T1000 (cell line): ENCODE measurements around the gene VWA2.

Source experiments
- DNase-seq: peaks from one replicate; lab custom pipeline; 2025; ENCODE audit warnings: mixed read lengths; lab: John Stamatoyannopoulos, UW

The VWA2 gene

DNA sequence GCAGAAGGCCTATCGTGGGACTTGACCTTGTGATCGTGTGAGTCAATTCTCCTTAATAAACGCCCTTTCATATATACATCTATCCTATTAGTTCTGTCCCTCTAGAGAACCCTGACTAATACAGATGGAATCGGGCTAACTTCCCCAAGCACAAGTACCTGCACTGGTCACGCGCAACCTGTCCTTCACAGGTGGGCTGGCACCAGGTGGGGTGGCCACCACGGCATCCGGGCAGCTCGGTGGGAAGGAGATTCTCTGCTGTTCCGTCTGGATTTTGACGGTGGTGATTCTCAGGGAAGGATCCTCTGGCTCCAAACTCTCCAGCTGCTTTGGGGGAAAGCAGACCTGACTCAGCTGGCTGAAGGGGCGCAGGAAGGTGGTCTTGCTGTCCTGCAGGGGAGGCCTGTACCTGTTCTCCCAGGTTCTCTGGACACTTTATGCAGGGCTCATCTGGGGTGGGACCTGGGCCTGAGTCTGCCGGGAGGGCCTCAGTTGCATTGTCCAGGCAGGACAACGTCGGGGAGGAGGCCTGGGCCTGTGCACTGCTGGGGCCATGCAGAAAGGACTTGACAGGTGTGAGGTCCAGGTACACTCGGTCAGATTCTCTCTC lies 61.1 kb downstream of the VWA2 start:
- DNase-seq: no peak

DNA sequence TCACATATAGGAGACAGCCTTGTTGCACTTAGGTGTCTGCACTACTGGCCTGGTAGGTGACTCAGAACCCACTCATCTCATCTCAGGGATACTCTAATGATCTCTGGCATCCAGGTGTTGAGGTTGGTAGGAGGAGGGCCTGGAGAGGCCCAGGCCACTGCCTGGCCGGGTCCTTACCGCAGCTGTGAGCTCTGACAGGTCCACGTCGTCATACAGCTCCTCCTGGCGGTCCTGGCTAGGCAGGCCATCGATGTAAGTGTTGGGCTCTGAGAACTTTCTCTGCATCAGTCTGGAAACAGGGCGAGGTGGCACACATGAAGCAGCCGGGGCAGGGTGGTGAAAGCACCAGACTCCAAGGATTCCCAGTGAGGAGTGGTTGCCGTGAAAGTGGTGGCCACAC lies 62.1 kb downstream of the VWA2 start:
- DNase-seq: no peak

DNA sequence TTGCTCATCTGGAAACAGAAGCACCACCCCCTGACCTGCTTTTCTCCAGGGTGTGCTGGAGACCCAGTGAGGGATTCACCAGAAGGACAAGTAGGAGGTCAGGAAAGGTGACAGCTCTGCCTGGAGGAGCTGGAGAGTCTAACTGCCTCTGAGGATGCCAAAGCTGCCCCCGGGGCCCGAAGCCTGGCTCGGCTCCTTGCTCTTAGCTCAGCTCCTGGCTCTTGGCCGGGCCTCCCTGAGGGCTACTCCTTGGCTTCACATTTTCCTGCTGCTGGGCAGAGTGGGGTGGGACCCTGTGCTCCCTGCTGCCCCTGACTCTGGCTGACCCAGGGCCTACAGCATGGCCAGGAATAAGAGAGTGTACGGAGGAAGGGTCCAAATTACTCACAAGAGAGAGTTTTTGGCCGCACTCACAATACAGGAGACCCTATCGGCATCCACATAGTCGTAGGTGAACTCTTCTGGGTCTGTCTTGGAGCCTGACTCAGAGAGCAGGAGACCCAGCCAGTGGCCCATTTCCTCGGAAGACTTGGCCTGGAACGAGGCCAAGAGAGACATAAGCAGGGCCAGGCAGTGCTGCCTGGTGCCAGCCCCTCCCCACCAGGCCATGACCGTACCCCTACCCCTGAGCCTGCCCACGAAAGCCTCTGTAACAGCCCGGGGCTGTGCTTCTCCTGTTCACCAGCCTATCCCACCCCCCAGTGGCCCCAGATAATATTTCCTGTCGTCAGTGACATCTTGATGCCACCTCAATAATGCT lies 63.1 kb downstream of the VWA2 start:
- DNase-seq: no peak

GRCh38 chr10:114303556-114303955 lies 64.5 kb downstream of the VWA2 start:
- no peak for DNase-seq

DNA sequence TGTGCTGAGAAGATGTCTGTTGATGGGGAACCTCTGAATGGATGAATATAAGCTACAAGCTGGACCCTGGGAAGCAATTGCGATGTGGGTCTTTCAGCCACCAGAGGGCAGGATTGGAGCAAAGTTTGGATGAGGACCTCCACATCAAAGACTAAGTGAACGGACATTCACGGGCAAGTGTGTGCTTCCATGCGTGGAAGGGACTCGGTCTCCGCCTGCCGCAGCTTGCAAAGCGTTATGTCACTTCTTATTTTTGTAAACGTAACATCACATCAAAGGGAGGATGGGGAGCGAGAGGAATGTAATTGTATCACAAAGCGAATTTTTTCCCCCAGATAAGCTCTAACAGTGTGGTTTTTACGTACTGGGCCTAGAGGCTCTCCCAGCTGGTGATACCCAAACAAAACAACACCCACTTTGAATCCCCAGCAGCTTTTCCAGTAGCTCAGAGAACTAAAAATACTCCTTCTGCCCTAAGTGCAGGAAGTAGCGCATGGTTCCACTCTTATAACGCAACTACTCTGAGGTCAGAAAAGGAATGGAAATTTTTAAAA lies 65.0 kb downstream of the VWA2 start:
- DNase-seq: peak; percentile 59

- DNase-seq: no peak
These were observed 65.7 kb downstream of the VWA2 start for GRCh38 chr10:114304571-114305421.

DNA sequence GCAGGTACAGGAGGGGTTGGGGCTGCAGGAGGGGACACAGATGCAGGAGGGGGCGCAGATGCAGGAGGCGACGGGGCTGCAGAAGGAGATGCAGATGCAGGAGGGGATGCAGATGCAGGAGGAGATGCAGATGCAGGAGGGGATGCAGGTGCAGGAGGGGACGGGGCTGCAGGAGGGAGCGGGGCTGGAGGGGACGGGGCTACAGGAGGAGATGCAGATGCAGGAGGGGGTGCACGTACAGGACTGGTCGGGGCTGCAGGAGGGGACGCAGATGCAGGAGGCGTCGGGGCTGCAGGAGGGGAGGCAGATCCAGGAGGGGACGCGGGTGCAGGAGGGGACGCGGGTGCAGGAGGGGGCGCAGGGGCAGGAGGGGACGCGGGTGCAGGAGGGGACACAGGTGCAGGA lies 66.5 kb downstream of the VWA2 start:
- DNase-seq: no peak

- DNase-seq: peak; percentile 86
These were observed 67.3 kb downstream of the VWA2 start for GRCh38 chr10:114306116-114306973.

- no peak for DNase-seq
These were observed 68.7 kb downstream of the VWA2 start for GRCh38 chr10:114307731-114308130.

DNA sequence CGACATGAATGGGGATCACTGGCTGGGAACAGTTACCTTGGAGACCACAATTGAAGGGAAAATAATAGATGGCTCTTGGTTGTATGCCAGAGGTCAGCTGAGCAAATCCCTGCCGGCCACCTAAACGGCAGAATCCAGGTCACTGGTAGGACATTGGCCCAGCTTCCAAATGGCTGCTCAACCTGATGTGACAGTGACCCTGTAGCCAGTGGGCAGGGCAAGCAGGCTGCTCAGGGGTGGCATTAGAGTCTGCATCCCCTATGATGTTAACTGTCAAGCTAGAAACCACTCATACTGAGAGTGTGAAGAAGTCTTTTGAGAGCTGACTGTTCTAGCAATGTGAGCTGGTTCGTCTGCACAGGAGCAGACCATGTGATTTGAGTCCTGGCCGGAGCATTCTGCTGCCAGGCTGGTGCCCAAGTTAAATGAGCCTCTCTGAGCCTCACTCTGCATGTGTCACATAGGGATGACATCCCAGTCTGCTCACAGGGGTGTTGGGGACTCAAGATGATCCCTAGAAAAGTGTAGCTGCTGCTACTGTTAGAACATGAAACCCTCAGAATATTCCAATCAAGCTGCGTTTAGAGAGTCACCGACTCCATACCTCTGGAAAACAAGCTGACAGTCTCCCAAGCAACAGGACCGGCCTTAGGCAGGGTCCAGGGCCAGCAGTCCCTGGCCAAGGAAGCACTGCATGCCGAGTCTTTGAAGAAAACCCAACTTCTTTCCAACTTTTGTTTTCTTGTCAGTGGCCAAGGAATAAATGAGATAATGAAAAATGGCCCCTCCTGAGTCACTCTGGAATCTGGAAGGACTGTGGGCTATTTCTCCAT lies 69.7 kb downstream of the VWA2 start:
- no peak for DNase-seq

DNA sequence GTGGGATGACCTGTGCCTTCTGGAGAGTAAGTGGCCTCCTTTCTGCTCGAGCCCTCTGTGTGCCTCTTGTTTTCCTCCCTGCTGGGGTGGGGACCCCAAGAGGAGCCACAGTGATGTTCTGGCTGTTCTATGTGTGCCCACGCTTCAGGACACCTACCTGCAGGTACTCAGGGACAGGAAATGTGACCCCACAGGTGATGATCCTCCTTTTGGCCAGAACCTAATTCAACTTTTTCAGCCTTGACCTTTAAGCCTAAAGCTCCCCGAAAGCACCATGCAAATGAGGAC lies 70.3 kb downstream of the VWA2 start:
- DNase-seq: no peak

DNA sequence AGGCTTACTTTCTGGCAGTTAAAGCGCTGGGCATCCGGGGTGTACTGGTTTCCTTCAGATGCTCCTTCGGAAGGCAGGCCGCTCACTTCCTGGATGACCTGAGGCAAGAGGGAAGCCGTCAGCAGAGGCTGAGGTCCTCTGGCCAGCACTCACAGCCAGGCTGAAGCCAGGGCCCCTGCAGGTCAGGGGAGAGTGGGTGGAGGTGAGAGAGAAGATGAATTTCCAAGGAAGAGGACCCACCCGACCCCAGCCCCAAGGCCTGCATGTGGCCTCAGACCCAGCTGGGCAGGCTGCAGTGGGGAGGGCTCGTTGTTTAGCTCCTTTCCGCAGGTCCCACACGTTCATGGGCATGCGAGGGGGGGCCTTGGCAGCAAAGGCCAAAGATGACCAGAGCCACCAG lies 71.3 kb downstream of the VWA2 start:
- DNase-seq: no peak

DNA sequence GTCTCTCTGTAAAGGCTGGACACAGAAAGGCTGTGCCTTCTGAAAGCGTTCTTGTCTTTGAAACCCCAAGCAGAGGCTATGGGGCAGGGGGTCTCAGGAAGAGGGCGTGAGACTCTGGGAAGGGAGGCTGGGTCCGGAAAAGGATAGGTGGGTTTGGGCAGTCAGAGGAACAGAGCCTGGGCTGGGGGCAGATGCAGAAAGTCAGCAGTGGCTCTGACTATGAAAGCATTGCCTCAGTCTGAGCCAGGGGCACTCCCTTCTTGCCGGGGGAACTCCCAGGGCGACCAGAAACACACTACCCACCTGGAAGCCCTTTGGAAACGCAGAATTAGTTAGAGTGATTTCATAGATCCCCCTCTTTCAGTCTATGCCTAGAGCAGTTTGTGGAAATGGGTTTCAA lies 72.0 kb downstream of the VWA2 start:
- DNase-seq: no peak

DNA sequence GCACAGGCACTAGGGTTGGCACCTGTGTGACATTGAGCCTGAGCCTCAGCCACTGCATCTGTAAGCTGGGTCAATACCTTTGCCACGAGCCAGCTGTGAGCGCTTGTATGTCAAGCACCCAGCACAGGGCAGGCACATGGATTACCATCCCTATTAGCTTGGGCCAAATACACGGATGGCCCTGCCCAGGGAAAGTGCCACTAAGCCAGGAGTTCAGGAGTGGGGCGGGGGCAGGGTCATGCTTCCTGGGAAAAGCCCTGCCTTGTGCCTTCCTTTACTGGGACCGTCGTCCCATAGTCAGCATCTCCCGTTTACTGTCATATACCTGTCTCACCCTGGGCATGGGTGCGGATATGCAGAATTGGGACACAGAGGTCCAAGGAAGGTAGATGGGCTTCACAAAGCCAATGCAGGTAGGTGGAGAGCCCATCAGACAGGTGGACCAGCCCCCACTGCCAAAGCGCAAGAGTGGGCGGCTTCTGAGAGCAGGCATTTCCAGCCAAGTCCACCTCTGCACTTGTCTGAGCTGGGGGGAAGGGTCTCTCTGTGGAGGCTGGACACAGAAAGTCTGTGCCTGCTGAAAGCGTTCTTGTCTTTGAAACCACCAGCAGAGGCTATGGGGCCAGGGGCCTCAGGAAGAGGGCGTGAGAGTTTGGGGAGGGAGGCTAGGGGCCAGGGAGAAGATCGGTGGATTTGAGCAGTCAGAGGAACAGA lies 72.6 kb downstream of the VWA2 start:
- no peak for DNase-seq

DNA sequence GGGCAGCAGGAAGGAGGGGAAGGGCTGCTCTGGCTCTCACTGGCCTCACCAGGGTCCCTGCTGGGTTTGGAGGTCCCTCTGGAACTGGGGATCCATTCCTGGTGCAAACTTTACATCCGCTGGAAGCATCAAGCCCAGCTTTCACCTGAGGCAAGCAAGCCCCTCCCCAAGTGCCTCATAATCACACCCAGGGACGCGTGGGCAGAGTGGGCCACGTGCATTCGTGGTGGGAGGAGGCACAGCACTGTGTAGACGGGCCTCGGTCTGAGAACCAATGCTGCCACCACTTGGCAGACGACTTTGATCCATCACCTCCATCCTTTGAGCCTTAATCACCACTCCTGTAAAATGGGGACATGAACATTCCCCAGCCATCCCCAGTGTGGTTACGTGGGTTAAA lies 74.1 kb downstream of the VWA2 start:
- DNase-seq: no peak

GRCh38 chr10:114313866-114314265 lies 74.8 kb downstream of the VWA2 start:
- DNase-seq: no peak

- DNase-seq: no peak
These were observed 76.7 kb downstream of the VWA2 start for GRCh38 chr10:114315566-114316420.

- DNase-seq: no peak
These were observed 77.7 kb downstream of the VWA2 start for GRCh38 chr10:114316744-114317143.
